KOPT-K1 (cell line): ENCODE measurements around the gene ZNF185.

Source experiments
- H3K27ac ChIP-seq: fragments of 200-600 bp; sonication (generic); 2 replicates; pipeline ENCODE4 v1.5.1; 2016; ENCODE audit warnings: antibody characterized with exemption, mild to moderate bottlenecking, low read depth, low read length; ENCODE audit not compliant: poor library complexity, severe bottlenecking
- H3K36me3 ChIP-seq: fragments of 200-600 bp; sonication (generic); 2 replicates; pipeline ENCODE4 v1.5.1; 2017; ENCODE audit warnings: antibody characterized with exemption, mild to moderate bottlenecking, low read length, moderate library complexity; ENCODE audit not compliant: insufficient read depth
- H3K9me3 ChIP-seq: fragments of 200-600 bp; sonication (generic); 2 replicates; pipeline ENCODE4 v1.5.1; 2017; ENCODE audit warnings: antibody characterized with exemption, low read length, mild to moderate bottlenecking; ENCODE audit not compliant: insufficient read depth, poor library complexity, severe bottlenecking

ZNF185 gene

DNA sequence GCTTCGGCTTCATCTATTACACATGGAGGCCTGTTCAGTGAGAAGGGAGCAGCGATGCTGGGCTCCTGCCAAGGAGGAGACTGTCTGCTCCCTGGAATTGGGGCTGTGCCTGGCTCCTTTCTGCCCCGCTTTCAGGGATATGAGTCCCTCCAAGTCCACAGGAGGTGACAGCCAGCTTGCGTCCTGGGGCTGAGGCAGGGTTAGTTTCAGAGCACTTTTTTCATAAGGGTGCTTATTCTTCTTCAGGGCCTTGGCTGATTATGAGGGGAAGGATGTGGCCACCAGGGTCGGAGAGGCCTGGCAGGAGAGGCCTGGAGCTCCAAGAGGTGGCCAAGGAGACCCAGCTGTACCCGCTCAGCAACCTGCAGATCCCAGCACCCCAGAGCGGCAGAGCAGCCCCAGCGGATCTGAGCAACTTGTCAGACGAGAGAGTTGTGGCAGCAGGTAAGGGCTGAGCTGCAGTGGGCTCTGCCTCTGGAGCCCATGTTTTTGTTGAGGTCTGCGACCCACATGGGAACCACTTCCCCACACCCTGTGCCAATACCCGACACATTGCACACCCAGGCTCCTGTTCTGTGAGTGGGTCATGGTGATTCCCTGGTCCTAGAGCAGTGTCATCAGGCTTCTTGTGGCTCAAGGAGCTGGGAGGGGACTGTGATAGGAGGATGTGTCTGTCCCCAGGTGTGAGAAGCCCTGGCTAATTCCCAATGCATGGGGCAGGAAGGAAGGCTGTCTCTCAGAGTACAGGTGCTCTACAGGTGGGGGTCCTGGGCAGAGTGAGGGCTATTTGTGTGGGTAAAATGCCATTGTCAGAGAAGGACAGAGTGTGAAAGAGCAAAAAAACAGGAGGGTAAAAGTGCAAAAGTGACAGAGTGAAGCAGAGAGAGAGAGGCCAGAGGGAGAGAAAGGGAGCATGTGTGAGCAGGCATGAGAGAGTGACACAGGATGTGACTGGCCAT is 47.4 kb downstream of the ZNF185 start:
- no peak overlapping the region for H3K27ac ChIP-seq
- H3K9me3 ChIP-seq: no peaks in the 10 kb centered on the region
- H3K36me3 ChIP-seq: no peaks in the 10 kb centered on the region

DNA sequence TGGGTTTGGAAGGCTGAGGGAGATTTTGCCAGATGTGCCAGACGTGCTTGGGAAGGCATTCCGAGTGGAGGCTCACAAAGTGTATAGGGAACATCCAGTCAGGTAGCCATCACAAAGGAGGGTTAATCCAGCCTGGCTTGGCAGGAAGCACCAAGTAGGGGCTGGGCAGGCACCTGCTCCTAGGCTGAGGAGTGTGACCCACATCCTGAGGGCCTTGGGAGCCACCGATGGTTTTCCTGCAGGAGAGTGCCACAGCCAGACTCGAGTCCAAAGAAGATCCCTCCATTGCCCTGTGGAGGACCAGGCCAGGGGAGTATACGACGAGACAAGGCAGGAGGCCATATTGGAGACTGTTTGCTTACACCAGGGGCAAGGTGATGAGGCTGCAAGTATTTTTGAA is 48.8 kb downstream of the ZNF185 start:
- Histone ChIP-seq H3K9me3 (no peaks in the 10 kb centered on the region), H3K27ac (no peak overlapping the region)

More for the DNA sequence above, 48.8 kb downstream of the ZNF185 start:
- no peaks in the 10 kb centered on the region for H3K36me3 ChIP-seq
